Measurements from ENCODE around the gene CCL24. TPM values are rescaled to one million over a fixed set of nuclear protein-coding genes. Genes with fewer than 3 reads are reported as not detected.
"Not testable (repeated sequence)": the region's sequence is repeated elsewhere in the genome, so short reads cannot be mapped to it uniquely, and the experiment has no call there.

The CCL24 gene
- total RNA-seq, 4 donors from 2014 or later, result 2.5 to 10.8 TPM; not detected in 2

- no peak for TF ChIP-seq CTCF (IDR thresholded peaks at IDR 0.05)
- ATAC-seq (ENCODE audit: low FRiP score) (no peak), DNase-seq (ENCODE audit: low spot score) (no peak)
Measured at GRCh38 chr7:75798770-75799169, 14.8 kb downstream of the CCL24 start.

GRCh38 chr7:75796420-75796819, 17.2 kb downstream of the CCL24 start:
- ATAC-seq (ENCODE audit: low FRiP score), result no peak
- no peak for TF ChIP-seq CTCF (IDR thresholded peaks at IDR 0.05)

GRCh38 chr7:75795831-75796285, 17.7 kb downstream of the CCL24 start:
- ATAC-seq (ENCODE audit: low FRiP score) (peak; percentile 55), DNase-seq (ENCODE audit: low spot score) (no peak)
- no peak for TF ChIP-seq CTCF (IDR thresholded peaks at IDR 0.05)

More at GRCh38 chr7:75796420-75796819, 17.2 kb downstream of the CCL24 start:
- no peak for DNase-seq (ENCODE audit: low spot score)

GRCh38 chr7:75793676-75794075, 19.9 kb downstream of the CCL24 start:
- no peak for DNase-seq (ENCODE audit: low spot score)
- TF ChIP-seq CTCF (IDR thresholded peaks at IDR 0.05), result no peak
- ATAC-seq (ENCODE audit: low FRiP score), result no peak

- DNase-seq (ENCODE audit: low spot score); ATAC-seq (ENCODE audit: low FRiP score): not testable (repeated sequence)
Measured at GRCh38 chr7:75792567-75792966, 21.0 kb downstream of the CCL24 start.

- no peak for ATAC-seq (ENCODE audit: low FRiP score)
- no peak for TF ChIP-seq CTCF (IDR thresholded peaks at IDR 0.05)
- no peak for DNase-seq (ENCODE audit: low spot score)
Measured at GRCh38 chr7:75789361-75789924, 24.2 kb downstream of the CCL24 start.

GRCh38 chr7:75788154-75788847, 25.3 kb downstream of the CCL24 start:
- DNase-seq (ENCODE audit: low spot score); ATAC-seq (ENCODE audit: low FRiP score): not testable (repeated sequence)

GRCh38 chr7:75783058-75783457, 30.5 kb downstream of the CCL24 start:
- not testable (repeated sequence) for ATAC-seq (ENCODE audit: low FRiP score); DNase-seq (ENCODE audit: low spot score)

- not testable (repeated sequence) for DNase-seq (ENCODE audit: low spot score); ATAC-seq (ENCODE audit: low FRiP score)
Measured at GRCh38 chr7:75780647-75781273, 32.8 kb downstream of the CCL24 start.

GRCh38 chr7:75779516-75779915, 34.1 kb downstream of the CCL24 start:
- not testable (repeated sequence) for ATAC-seq (ENCODE audit: low FRiP score); DNase-seq (ENCODE audit: low spot score)

GRCh38 chr7:75779035-75779434, 34.6 kb downstream of the CCL24 start:
- DNase-seq (ENCODE audit: low spot score); ATAC-seq (ENCODE audit: low FRiP score): not testable (repeated sequence)

All from omental fat pad (tissue), 4 donors.